Pancreas (tissue), 10 donors: ENCODE measurements around the gene CSRP1. TPM values are rescaled to one million over a fixed set of nuclear protein-coding genes. Genes with fewer than 3 reads are reported as not detected.
"Not testable (repeated sequence)": the region's sequence is repeated elsewhere in the genome, so short reads cannot be mapped to it uniquely, and the experiment has no call there.

Experiments
- ATAC-seq, 4 donors: fragments of 200-7000 bp; cut with Tn5 transposase; one replicate each; pipeline versions ENCODE4 v1.8.0 to v1.9.1; 2020; ENCODE audit warnings: mild to moderate bottlenecking in 4 of 4, moderate library complexity in 4 of 4
- DNase-seq, 6 donors: peaks; one replicate each; pipeline ENCODE4 v3.0.0-alpha.2; 2020
- FAIRE-seq: peaks from 2 replicates; lab custom pipeline; 2012; peaks lifted over from hg19 to GRCh38; lab: Jason Lieb, UNC
- H3K27ac ChIP-seq, 4 donors: fragments of 200-600 bp; sonication (generic); 1 replicate in 3 of 4; 2 replicates in 1 of 4; pipeline versions ENCODE4 v1.5.0 to v1.8.0; 2020
- H3K27me3 ChIP-seq, 4 donors: fragments of 200-600 bp; one replicate each; pipeline ENCODE4 v1.8.0; 2021
- H3K36me3 ChIP-seq, 3 donors: fragments of 200-600 bp; sonication (generic) in 1 of 3; one replicate each; pipeline versions ENCODE4 v1.5.0 to v1.8.0; 2020 to 2021
- H3K4me1 ChIP-seq, 3 donors: fragments of 200-600 bp; one replicate each; pipeline ENCODE4 v1.8.0; 2021
- H3K4me3 ChIP-seq, 4 donors: fragments of 200-600 bp; sonication (generic) in 2 of 4; one replicate each; pipeline versions ENCODE4 v1.5.0 to v1.8.0; 2020 to 2021
- H3K9me3 ChIP-seq, 4 donors: fragments of 200-600 bp; one replicate each; pipeline ENCODE4 v1.8.0; 2021
- CTCF ChIP-seq, 4 donors: fragments of 200-600 bp; sonication (generic) in 3 of 4; IDR thresholded peaks; one replicate each; pipeline versions ENCODE4 v1.5.0 to v1.8.0; 2021; ENCODE audit warnings: antibody characterized with exemption in 4 of 4
- WGBS, 2 donors: extraction: QIAGEN DNeasy Blood & Tissue Kit; methylation state at CpG; one replicate each; pipeline ENCODE4 v1.1.7; 2013; 5-methylcytosine and 5-hydroxymethylcytosine counted together
- intact Hi-C, 3 donors: fragments of 100-400 bp; cut with DNase I; formaldehyde crosslinking; loops; one replicate each; pipeline versions ENCODE4 v1.11.1 to v1.14.2; 2022
- polyA plus RNA-seq, 2 donors: library from polyadenylated mRNA; stranded (reverse); fragments of 200-250 nt; gene quantifications; one replicate each; pipeline ENCODE4 v1.2.3, GENCODE V29; 2013
- total RNA-seq, 6 donors: library from RNA; stranded (reverse); fragmentation: NEBNext Ultra II Directional in 4 of 6; extraction: Animal tissue kit (Norgen Biotek cat#: 25700) in 4 of 6; gene quantifications; one replicate each; pipeline versions ENCODE4 v1.2.1 to v1.2.4, GENCODE V29; 2021 to 2023
- donor health status: healthy with polysubstance abuse.
- donor health status: DM: no; HTN: no; CAD: no; lungs with moderate emphysema.
- donor health status: DM: no; HTN: no; CAD: no.
- donor health status: control.
- donor health status: control.
- donor health status: Bipolar disorder and iron deficiency.
- donor health status: DM: yes; HTN: yes; CAD: no.
- donor health status: DM: no; HTN: no; CAD: no.
- donor health status: DM: no; HTN: no; CAD: no.
- donor health status: DM: yes; HTN: yes; CAD: no.

The CSRP1 gene
- total and polyA plus RNA-seq, 8 donors, result 49.6 to 103 (median 72.0) TPM

- Histone ChIP-seq H3K27ac (peak overlapping the region in 2 of 4 donors; percentile 1 to 24), H3K4me3 (no peak overlapping the region), H3K36me3 (peaks cover 0 to 11% (median 6%) of the 10 kb centered on the region in 3 donors), H3K9me3 (no peaks in the 10 kb centered on the region), H3K27me3 (no peaks in the 10 kb centered on the region), H3K4me1 (peaks cover 5 to 17% (median 16%) of the 10 kb centered on the region in 3 donors)
- 55 to 57% methylated on average over 11 of the region's 11 CpGs for WGBS, 2 donors
- intact Hi-C loops, result no loop called here
- ATAC-seq (peak; percentile 12 to 48 (median 32)), FAIRE-seq (no peak), DNase-seq (peak in 1 of 6 donors; percentile 42)
- TF ChIP-seq CTCF (IDR thresholded peaks at IDR 0.05), result no peak
Observed at GRCh38 chr1:201495551-201496295, 11.2 kb downstream of the CSRP1 start.

- 41% methylated on average over 14 to 15 of the region's 15 CpGs for WGBS, 2 donors
- Histone ChIP-seq H3K27ac (peak overlapping the region in 2 of 4 donors; percentile 28 to 54), H3K27me3 (no peaks in the 10 kb centered on the region), H3K36me3 (peaks cover 0 to 15% (median 6%) of the 10 kb centered on the region in 3 donors), H3K9me3 (no peaks in the 10 kb centered on the region), H3K4me3 (no peak overlapping the region), H3K4me1 (peaks cover 0 to 22% (median 19%) of the 10 kb centered on the region in 3 donors)
- DNase-seq (peak in 1 of 6 donors; percentile 44), ATAC-seq (peak; percentile 55 to 80 (median 64)), FAIRE-seq (no peak)
- TF ChIP-seq CTCF (IDR thresholded peaks at IDR 0.05), result no peak
- intact Hi-C loops, result no loop called here
Observed at GRCh38 chr1:201493757-201494617, 12.9 kb downstream of the CSRP1 start.

GRCh38 chr1:201493026-201493656 is 13.8 kb downstream of the CSRP1 start:
- DNase-seq, H3K27ac ChIP-seq, H3K4me3 ChIP-seq, H3K9me3 ChIP-seq, H3K27me3 ChIP-seq, ATAC-seq, FAIRE-seq, intact Hi-C loops: not testable (repeated sequence)
- Histone ChIP-seq H3K36me3 (peaks cover 0 to 23% (median 6%) of the 10 kb centered on the region in 3 donors), H3K4me1 (peaks cover 0 to 22% (median 22%) of the 10 kb centered on the region in 3 donors)
- WGBS, 2 donors, result 86 to 87% methylated on average over 3 of the region's 3 CpGs

GRCh38 chr1:201491896-201492511 is 14.9 kb downstream of the CSRP1 start:
- intact Hi-C loops, result no loop called here
- peaks cover 0 to 22% (median 22%) of the 10 kb centered on the region in 3 donors for H3K4me1 ChIP-seq
- whole genome bisulfite sequencing, 2 donors, result 80 to 81% methylated on average over 3 of the region's 3 CpGs

More at GRCh38 chr1:201491896-201492511, 14.9 kb downstream of the CSRP1 start:
- DNase-seq (no peak), ATAC-seq (no peak), FAIRE-seq (no peak)
- Histone ChIP-seq H3K27ac (no peak overlapping the region), H3K27me3 (no peaks in the 10 kb centered on the region), H3K9me3 (no peaks in the 10 kb centered on the region), H3K36me3 (peaks cover 0 to 26% (median 6%) of the 10 kb centered on the region in 3 donors), H3K4me3 (no peak overlapping the region)
- TF ChIP-seq CTCF (IDR thresholded peaks at IDR 0.05), result no peak
